Astrocyte of the cerebellum (primary cell): ENCODE data around the gene PREP.

Experiments
- DNase-seq: peaks from one replicate; pipeline ENCODE4 v3.0.0-alpha.2; 2011; ENCODE audit warnings: low read depth
- H3K4me3 ChIP-seq: 2 replicates; pipeline ENCODE4 v1.5.1; 2011; ENCODE audit warnings: mild to moderate bottlenecking, low read depth, low read length, moderate library complexity
- in situ Hi-C: cut with HindIII; loops from 2 replicates; pipeline ENCODE4 v1.10.0; 2017; ENCODE audit warnings: low sequenced_read_pairs
- TF ChIP-seq, protein P1 (sequence below): IDR thresholded peaks from 2 replicates; pipeline ENCODE4 v1.5.1; 2012; ENCODE audit warnings: low read length, low read depth, moderate library complexity, mild to moderate bottlenecking; ENCODE audit errors: missing control alignments

PREP gene

GRCh38 chr6:105402939-105403935 is at the start of gene PREP:
PREP (minus strand) TSS chr6:105403082; CDS start chr6:105402891, 191 bp downstream.
- H3K4me3 ChIP-seq, result peak within 1 kb of the TSS; percentile 75
- TF ChIP-seq, protein P1, sequence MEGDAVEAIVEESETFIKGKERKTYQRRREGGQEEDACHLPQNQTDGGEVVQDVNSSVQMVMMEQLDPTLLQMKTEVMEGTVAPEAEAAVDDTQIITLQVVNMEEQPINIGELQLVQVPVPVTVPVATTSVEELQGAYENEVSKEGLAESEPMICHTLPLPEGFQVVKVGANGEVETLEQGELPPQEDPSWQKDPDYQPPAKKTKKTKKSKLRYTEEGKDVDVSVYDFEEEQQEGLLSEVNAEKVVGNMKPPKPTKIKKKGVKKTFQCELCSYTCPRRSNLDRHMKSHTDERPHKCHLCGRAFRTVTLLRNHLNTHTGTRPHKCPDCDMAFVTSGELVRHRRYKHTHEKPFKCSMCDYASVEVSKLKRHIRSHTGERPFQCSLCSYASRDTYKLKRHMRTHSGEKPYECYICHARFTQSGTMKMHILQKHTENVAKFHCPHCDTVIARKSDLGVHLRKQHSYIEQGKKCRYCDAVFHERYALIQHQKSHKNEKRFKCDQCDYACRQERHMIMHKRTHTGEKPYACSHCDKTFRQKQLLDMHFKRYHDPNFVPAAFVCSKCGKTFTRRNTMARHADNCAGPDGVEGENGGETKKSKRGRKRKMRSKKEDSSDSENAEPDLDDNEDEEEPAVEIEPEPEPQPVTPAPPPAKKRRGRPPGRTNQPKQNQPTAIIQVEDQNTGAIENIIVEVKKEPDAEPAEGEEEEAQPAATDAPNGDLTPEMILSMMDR, result peak; percentile 87
- peak; percentile 59 for DNase-seq
- in situ Hi-C loops, result no loop called here

- H3K4me3 ChIP-seq, result no peak overlapping the region
Measured at GRCh38 chr6:105452376-105452775, 49.5 kb upstream of the PREP start.

GRCh38 chr6:105449756-105450390 is 47.0 kb upstream of the PREP start:
- H3K4me3 ChIP-seq, result no peak overlapping the region
- no peak for DNase-seq
- in situ Hi-C loops, result no loop called here
- TF ChIP-seq, protein P1, result no peak

More at GRCh38 chr6:105452376-105452775, 49.5 kb upstream of the PREP start:
- in situ Hi-C loops, result no loop called here
- no peak for DNase-seq
- TF ChIP-seq, protein P1, result no peak

DNA sequence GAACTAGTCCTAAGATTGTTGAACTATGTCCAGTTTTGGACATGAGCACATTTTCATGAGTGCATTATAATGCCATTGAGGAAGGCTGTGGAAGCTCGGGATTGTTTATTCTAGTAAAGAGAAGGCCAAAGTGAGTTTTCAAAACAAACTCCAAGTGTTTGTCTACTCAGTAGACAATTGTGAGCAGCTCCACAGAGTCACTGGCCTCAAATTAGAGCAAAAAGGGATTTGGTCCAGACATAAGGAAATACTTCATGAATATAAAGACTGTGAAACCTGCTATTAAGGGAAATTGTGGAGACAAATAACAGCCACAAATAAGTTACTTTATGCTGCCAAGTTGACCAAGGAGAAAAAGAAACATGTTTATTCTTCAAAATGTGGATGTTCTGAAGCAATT is 42.6 kb upstream of the PREP start:
- no peak overlapping the region for H3K4me3 ChIP-seq
- no peak for DNase-seq
- in situ Hi-C loops, result no loop called here
- TF ChIP-seq, protein P1, result no peak

DNA sequence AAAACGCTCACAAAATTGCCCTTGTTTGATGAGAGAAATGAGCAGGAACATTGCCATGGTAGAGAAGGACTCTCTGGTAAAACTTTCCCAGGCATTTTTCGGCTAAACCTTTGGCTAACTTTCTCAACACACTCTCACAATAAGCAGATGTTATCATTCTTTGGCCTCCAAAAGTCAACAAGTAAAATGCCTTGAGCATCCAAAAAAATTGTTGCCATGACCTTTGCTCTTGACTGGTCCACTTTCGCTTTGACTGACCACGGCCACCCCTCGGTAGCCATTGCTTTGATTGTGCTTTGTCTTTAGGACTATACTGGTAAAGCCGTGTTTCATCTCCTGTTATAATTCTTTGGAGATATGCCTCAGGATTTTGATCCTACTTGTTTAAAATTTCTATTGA is 41.1 kb upstream of the PREP start:
- no peak for DNase-seq
- in situ Hi-C loops, result no loop called here
- no peak overlapping the region for H3K4me3 ChIP-seq
- TF ChIP-seq, protein P1, result no peak

DNA sequence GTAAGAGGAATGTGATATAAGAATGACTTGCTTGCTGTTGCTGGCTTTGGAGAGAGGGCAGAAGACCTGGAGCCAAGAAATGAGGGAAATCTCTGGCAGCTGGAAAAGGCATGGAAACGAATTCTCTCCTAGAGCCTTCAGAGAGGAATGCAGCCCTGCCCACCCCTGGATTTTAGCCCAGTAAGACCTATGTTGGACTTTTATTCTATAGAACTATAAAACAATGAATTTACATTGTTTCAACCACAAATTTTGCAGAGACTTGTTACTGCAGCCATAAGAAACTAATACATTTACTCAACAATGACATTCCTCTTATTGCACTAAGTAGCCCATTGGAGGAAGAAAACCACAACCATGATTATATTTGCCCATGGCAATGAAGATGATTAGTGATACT is 39.5 kb upstream of the PREP start:
- no peak overlapping the region for H3K4me3 ChIP-seq
- in situ Hi-C loops, result no loop called here
- TF ChIP-seq, protein P1, result no peak
- DNase-seq, result no peak
